Measurements from ENCODE around the gene LINGO3.

The LINGO3 gene

GRCh38 chr19:2306281-2306806 is 1.6 kb downstream of the LINGO3 start:
- in situ Hi-C loops (cut with MboI; ENCODE audit: low sequenced_read_pairs), result no loop called here

DNA sequence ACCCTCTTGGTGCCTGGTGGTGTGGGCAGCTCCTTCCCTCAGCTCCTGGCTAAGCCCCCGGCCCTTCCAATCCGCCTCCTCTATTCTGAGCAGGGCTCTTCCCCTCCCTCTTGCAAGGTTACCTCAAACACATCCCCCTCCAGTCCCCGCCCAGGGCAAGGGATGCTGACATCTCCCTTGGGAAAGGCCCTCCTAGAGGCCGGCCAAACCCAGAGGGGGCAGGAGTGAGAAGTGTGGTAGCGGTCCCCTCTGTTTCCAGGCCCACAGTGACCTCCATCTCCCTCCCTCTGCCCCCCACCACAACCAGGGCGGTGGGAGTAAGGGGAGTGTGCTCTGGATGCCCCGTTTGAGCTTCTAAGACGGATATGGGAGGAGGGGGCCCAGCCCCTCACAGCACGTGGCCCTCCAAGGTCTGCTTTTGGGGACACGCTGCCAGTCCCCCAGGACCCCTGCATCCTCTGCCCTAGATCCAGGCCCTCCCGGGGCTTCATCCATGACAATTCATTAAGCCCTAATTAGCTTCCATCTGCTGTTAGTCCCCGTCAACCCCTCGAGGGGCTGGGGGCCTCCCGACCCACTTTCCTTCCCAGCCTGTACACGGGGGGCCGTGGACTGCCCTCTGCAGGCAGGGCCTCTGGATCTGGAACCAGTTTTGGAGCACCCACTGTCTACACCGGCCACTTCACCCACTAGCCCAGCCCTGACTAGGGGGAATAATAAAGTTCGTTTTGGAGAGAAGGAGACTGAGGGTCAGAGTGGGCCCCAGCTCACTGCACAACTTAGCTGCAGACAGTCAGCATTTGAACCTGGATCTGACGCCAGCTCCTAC is 2.3 kb downstream of the LINGO3 start:
- in situ Hi-C loops (cut with MboI; ENCODE audit: low sequenced_read_pairs), result no loop called here

DNA sequence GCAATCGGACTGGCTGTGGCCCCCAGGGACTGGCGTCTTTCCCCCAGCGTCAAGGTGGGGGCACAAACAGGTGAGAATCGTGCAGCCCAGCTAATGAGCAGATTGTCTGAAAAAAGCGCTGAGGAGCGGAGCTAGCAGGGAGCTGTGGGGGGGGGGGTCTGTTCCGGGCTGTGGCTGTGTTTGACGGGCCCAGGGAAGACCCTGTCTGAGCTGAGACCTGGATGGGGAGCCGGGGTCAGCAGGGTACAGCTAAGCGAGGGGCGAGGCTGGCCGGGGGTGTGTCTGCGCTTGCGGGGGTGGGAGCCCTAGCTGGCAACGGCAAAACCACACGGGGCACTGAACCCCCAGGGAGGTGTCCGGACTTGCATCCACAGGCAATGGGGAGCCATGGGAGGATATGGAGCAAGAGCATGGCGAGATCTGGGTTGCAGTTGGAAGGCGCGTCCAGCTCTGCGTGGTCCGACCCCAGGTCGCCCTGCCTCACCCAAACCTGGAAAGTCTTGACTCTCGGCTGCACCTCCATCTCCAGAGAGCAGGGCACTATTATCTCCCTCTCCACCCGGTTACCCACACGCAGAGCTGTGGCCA is 4.6 kb downstream of the LINGO3 start:
- in situ Hi-C loops (cut with MboI; ENCODE audit: low sequenced_read_pairs), result no loop called here

- in situ Hi-C loops (cut with MboI; ENCODE audit: low sequenced_read_pairs), result no loop called here
These were observed 5.4 kb downstream of the LINGO3 start for GRCh38 chr19:2302319-2303210.

DNA sequence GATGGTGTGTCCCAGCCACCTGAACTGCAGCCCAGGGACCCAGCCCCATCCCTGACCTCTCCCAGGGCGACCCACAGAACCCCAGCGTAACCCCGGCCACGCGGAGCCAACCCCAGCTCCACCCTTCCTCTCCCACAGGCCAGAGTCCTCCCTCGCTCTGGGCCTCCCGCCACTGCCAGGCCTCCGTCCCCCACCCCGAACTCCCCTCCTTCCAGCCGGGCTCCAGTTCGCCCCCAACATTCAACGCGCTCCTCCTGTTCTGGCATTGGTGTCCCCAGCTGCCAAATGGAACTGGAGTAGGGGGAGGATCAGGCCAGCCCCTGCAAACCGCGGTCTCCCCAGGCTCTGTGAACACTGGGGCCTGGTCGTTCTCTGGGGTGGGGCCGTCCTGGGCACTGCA is 7.4 kb downstream of the LINGO3 start:
- in situ Hi-C loops (cut with MboI; ENCODE audit: low sequenced_read_pairs), result no loop called here

DNA sequence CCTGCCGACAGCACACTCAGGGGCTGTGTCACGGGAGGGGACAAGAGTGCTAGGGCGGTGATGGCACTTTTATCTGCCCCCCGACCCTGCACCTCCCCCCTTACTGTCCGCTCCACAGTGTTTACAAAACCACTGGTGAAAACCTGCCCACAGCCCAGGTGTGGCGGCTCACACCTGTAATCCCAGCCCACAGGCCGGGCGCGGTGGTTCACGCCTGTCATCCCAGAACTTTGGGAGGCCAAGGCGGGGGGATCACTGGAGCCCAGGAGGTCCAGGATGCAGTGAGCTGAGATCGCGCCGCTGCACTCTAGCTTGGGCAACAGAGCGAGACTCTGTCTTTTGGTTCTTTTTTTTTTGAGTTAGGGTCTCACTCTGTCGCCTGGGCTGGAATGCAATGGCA is 11.8 kb downstream of the LINGO3 start:
- in situ Hi-C loops (cut with MboI; ENCODE audit: low sequenced_read_pairs), result no loop called here

DNA sequence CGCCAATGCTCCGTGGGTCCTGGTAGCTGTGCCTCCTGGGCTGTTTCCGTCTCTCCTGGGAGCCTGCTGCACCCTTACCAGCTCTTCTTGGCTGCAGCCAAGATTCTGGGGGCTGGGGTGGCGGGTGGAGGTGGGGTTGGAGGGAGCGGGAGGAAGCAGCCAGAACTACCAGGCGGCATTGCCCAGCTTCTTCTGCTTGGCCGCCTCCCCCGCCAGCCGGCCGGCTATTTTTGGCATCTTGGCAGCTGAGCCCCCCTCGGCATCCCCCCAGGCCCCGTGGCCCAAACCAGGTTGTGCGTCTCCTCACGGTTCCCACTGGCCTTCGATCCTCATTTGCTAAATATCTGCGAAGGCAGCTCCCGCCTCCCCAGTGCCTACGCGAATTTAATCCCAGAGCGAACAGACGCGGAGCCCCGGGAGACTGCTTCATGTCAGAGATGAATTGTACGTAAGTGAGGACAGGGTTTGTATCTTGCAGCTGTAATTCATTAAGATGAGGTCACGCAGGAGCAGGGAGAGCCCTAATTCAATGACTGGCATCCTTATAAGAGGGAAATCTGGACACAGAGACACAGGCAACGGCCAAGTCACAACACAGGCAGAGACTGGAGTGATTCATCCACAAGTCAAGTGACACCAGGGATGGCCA is 13.1 kb downstream of the LINGO3 start:
- in situ Hi-C loops (cut with MboI; ENCODE audit: low sequenced_read_pairs), result no loop called here

DNA sequence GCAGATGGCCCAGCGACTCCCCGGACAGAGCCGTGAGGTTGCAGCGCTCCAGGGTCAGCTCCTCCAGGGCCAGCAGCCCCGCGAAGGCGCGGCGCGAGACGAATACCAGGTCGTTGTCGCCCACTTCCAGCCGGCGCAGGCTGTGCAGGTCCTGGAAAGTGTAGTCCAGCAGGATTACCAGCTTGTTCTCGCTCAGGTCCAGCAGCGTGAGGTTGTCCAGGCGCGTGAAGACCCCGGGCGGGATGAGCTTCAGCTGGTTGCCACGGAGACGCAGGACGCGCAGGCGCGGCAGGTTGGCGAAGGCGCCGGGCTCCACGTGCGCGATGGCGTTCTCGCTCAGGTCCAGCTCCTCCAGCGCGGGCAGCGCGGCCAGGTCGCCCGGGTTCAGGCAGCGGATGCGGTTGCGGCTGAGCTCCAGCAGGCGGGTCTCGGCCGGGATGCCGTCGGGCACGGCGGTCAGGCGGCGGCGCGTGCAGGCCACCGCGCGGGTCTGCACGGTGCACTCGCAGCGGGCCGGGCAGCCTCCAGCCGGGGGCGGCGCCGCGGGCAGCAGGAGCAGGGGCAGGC is 16.7 kb downstream of the LINGO3 start:
- in situ Hi-C loops (cut with MboI; ENCODE audit: low sequenced_read_pairs), result no loop called here

- in situ Hi-C loops (cut with MboI; ENCODE audit: low sequenced_read_pairs), result no loop called here
These were observed 17.3 kb downstream of the LINGO3 start for GRCh38 chr19:2290441-2291184.

DNA sequence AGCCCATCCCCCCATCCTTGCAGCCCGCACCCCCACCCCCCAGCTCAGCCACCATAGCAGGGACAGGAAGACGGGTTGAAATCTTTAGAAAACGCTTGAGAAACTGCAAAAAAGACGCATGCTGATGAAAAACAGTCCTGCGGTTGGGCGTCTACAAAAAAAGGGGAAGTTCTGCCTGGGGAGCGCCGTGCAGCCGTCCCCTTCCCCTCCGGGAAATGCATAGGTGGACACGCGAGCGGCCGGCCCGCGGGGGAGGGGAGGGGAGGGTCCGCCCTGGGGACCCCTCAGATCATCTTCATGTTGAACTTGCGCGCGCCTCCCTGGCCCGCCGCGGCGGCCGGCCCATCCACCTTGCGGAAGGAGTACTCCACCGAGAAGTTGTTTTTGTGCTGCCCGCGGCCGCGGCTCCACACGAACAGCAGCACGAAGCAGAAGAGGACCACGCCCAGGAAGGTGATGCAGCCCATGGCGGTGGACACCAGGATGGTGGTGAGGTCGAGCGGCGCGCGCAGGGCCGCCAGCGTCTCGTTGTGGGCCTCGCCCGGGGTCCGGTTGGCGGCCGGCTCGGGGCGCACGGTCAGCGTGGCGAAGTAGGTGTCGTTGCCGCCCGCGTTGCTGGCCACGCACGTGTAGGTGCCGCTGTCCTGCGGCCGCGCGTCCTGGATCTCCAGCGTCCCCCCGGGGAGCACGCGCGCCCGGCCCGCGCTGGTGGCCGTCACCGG is 18.1 kb downstream of the LINGO3 start:
- in situ Hi-C loops (cut with MboI; ENCODE audit: low sequenced_read_pairs), result no loop called here

DNA sequence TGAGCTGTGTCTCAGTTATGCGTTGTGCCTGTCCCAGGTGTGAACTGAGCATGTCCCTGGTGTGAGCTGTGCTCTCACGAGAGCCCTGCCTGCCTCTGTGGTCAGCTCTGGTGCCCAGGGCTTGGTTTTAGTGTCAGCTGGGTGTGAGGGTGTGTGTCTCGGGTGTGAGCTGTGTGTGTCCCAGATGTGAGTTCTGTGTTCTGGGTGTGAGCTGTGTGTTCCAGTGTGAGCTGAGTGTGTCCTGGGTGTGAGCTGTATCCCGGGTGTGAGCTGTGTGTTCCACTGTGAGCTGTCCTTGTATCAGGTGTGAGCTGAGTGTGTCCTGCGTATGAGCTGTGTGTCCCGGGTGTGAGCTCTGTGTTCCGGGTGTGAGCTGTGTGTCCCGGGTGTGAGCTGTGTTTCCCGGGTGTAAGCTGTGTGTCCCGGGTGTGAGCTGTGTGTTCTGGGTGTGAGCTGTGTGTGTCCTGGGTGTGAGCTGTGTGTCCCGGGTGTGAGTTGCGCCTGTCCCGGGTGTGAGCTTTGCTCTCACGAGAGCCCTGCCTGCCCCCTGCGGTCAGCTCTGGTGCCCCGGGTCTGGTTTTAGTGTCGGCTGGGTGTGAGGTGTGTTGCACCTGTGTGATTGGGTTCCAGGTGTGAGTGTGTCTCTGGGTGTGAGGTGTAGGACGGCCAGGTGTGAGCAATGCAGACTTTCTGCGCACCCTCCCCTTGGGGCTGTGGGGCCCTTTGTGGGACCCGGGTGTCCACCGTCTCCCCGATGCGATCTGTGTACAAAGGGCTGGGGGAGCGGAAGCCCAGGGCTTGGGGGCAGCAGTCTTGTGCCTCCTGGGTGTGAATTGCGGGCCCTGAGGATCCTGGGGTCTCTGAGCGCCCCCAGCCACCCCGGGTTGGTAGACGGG is 18.9 kb downstream of the LINGO3 start:
- in situ Hi-C loops (cut with MboI; ENCODE audit: low sequenced_read_pairs), result no loop called here

- in situ Hi-C loops (cut with MboI; ENCODE audit: low sequenced_read_pairs), result no loop called here
These were observed 19.6 kb downstream of the LINGO3 start for GRCh38 chr19:2288338-2288817.

GRCh38 chr19:2287585-2288337 is 20.2 kb downstream of the LINGO3 start:
- in situ Hi-C loops (cut with MboI; ENCODE audit: low sequenced_read_pairs), result no loop called here

DNA sequence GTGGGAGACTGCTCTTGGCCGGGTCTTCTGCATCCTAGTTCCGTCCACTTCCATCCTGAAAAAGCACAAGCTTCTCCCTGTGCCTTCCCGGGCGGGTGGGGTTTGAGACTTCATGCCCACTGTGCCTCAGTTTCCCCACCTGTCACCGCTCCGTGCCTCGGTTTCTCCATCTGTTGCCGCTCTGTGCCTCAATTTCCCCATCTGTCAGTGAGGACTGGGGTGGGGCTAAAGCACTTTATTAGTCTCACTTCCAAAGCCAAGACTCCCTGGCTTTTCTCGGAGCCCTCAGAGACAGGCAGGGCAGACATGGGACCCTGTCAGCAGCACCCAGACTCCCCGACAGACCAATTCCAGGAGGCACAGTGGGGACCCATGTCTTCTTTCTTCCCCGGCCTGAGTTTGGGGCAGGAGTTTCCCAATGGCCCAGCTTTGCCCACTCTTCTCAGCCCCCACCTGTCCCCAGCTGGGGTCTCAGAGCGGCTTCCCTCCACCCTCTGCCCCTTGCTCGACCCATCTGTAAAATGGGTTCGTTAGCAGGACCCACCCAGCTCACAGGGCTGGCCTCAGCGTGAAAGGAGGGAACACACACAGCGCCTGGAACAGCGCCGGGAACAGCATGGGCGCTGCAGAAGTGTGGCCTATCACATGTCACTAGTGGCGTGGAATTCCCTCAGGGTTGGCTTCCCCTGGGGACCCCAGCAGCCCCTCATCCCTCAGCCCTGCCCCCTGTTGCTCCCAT is 21.4 kb downstream of the LINGO3 start:
- in situ Hi-C loops (cut with MboI; ENCODE audit: low sequenced_read_pairs), result no loop called here

GRCh38 chr19:2283835-2284507 is 24.0 kb downstream of the LINGO3 start:
- in situ Hi-C loops (cut with MboI; ENCODE audit: low sequenced_read_pairs), result no loop called here

GRCh38 chr19:2282862-2283237 is 25.1 kb downstream of the LINGO3 start:
- in situ Hi-C loops (cut with MboI; ENCODE audit: low sequenced_read_pairs), result no loop called here
